ENCODE measurements around the gene RMC1.

The RMC1 gene

DNA sequence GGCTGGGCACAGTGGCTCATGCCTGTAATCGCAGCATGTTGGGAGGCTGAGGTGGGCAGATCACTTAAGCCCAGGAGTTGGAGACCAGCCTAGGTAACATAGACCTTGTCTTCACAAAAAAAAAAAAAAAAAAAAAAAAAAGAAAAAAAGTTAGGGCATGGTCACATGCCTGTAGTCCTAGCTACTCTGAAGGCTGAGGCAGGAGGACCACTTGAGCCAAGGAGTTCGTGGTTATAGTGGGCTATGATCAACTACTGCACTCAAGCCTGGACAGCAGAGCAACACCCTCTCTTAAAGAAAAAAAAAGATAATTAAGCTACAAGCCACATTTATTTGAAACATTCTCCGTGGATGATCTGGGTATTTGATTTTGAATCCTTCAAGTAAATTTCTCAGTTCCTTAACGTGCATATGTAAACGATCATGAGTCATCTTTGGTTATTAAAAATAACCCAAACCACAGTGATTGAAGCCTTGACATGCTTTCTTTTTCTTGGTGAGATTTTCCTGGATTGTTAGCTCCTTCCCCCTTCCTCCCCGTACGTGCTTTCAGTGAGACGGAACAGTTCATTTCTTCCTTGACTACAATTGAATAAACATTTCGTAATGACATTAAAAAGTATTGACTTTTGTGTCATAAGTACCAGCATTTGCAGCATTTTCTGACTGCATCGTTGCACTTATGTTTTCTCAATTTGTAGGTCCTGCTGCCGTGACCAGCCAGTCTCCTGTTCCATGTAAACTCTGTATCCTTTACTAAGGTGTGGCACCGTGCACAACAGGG, 20.3 kb downstream of the RMC1 start:
- Histone ChIP-seq H3K27me3 (ENCODE audit: control insufficient read depth in 1 of 2, insufficient read depth in 2 of 2, low read length in 2 of 2) (no peaks in the 10 kb centered on the region), H3K27ac (ENCODE audit: low read depth, low read length) (no peak overlapping the region), H3K9ac (ENCODE audit: low read length) (no peak overlapping the region), H3K4me3 (ENCODE audit: low read depth in 1 of 2, low read length in 2 of 2) (no peak overlapping the region), H3K4me1 (ENCODE audit: insufficient read depth, low read length) (no peaks in the 10 kb centered on the region), H3K9me3 (ENCODE audit: low read length) (no peaks in the 10 kb centered on the region), H3K36me3 (ENCODE audit: insufficient read depth, low read length) (peaks cover 72% of the 10 kb centered on the region)

GRCh38 chr18:23524213-23524707, 20.9 kb downstream of the RMC1 start:
- peaks cover 72% of the 10 kb centered on the region for H3K36me3 ChIP-seq (ENCODE audit: insufficient read depth, low read length)
- no peak overlapping the region for H3K9ac ChIP-seq (ENCODE audit: low read length)
- no peaks in the 10 kb centered on the region for H3K4me1 ChIP-seq (ENCODE audit: insufficient read depth, low read length)
- no peak overlapping the region for H3K4me3 ChIP-seq (ENCODE audit: low read depth in 1 of 2, low read length in 2 of 2)
- no peaks in the 10 kb centered on the region for H3K9me3 ChIP-seq (ENCODE audit: low read length)
- no peaks in the 10 kb centered on the region for H3K27me3 ChIP-seq (ENCODE audit: control insufficient read depth in 1 of 2, insufficient read depth in 2 of 2, low read length in 2 of 2)
- no peak overlapping the region for H3K27ac ChIP-seq (ENCODE audit: low read depth, low read length)

- Histone ChIP-seq H3K4me3 (ENCODE audit: low read depth in 1 of 2, low read length in 2 of 2) (no peak overlapping the region), H3K4me1 (ENCODE audit: insufficient read depth, low read length) (no peaks in the 10 kb centered on the region), H3K36me3 (ENCODE audit: insufficient read depth, low read length) (peaks cover 74% of the 10 kb centered on the region), H3K27ac (ENCODE audit: low read depth, low read length) (no peak overlapping the region), H3K27me3 (ENCODE audit: control insufficient read depth in 1 of 2, insufficient read depth in 2 of 2, low read length in 2 of 2) (no peaks in the 10 kb centered on the region), H3K9ac (ENCODE audit: low read length) (no peak overlapping the region), H3K9me3 (ENCODE audit: low read length) (no peaks in the 10 kb centered on the region)
Observed at GRCh38 chr18:23526501-23527063, 23.3 kb downstream of the RMC1 start.

DNA sequence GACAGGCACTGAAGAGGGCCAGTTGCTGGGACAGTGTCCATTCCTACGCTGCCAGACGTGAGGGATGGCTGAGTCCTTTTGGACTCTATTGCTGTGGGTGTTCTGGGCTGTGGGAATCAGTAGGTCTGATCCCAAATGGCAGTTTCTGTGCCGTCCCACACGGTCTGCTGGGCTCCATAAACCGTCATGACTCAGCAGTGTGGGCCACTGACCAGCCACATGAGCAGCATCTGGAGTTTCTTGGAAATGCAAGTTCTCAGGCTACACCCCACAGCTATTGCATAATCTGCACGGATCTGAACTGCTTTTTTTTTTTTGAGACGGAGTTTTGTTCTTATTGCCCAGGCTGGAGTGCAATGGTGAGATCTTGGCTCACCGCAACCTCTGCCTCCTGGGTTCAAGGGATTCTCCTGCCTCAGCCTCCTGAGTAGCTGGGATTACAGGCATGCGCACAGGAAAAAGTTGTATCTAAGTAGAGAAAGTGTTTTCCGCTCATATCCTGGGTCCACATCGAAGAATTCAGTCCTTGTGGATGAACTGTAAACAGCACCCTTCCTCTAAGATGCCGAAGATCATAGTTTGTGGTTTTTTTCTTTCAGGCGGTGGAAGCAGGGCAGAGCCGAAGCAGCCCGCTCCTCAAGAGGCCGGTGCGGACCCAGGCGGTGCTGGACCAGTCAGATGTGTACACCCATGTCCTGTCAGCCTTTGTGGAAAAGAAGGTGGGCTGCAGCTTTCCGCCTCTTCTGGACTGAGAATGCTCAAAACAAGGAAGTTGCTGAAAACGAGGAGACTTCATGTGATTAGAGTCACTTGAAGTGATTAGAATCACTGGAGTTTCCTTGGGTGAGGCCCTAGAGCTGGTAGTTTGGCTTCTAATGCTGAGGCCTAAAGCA, 25.5 kb downstream of the RMC1 start:
- Histone ChIP-seq H3K4me3 (ENCODE audit: low read depth in 1 of 2, low read length in 2 of 2) (no peak overlapping the region), H3K36me3 (ENCODE audit: insufficient read depth, low read length) (peaks cover 71% of the 10 kb centered on the region), H3K9me3 (ENCODE audit: low read length) (no peaks in the 10 kb centered on the region), H3K4me1 (ENCODE audit: insufficient read depth, low read length) (no peaks in the 10 kb centered on the region), H3K27me3 (ENCODE audit: control insufficient read depth in 1 of 2, insufficient read depth in 2 of 2, low read length in 2 of 2) (no peaks in the 10 kb centered on the region), H3K9ac (ENCODE audit: low read length) (no peak overlapping the region), H3K27ac (ENCODE audit: low read depth, low read length) (no peak overlapping the region)

DNA sequence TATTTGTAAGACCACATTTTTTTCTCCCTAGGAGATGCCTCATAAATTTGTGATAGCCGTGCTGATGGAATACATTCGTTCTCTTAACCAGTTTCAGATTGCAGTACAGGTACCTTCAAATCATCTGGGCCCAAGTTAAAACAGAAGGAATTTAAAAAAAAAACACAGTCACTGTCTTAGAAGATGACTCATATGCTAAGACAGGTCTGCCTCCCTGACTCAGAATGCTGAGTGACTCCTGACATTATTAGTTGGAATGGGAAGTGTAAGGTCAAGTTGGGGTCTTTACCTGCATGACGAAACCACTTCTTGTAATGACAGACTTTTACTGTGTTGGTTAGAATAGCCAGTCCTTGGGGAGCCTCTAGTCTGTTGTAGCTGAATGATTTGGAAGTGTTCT, 26.3 kb downstream of the RMC1 start:
- no peak overlapping the region for H3K9ac ChIP-seq (ENCODE audit: low read length)
- no peaks in the 10 kb centered on the region for H3K4me1 ChIP-seq (ENCODE audit: insufficient read depth, low read length)
- H3K9me3 ChIP-seq (ENCODE audit: low read length), result no peaks in the 10 kb centered on the region
- H3K36me3 ChIP-seq (ENCODE audit: insufficient read depth, low read length), result peaks cover 69% of the 10 kb centered on the region
- H3K27me3 ChIP-seq (ENCODE audit: control insufficient read depth in 1 of 2, insufficient read depth in 2 of 2, low read length in 2 of 2), result no peaks in the 10 kb centered on the region
- H3K27ac ChIP-seq (ENCODE audit: low read depth, low read length), result no peak overlapping the region
- no peak overlapping the region for H3K4me3 ChIP-seq (ENCODE audit: low read depth in 1 of 2, low read length in 2 of 2)

DNA sequence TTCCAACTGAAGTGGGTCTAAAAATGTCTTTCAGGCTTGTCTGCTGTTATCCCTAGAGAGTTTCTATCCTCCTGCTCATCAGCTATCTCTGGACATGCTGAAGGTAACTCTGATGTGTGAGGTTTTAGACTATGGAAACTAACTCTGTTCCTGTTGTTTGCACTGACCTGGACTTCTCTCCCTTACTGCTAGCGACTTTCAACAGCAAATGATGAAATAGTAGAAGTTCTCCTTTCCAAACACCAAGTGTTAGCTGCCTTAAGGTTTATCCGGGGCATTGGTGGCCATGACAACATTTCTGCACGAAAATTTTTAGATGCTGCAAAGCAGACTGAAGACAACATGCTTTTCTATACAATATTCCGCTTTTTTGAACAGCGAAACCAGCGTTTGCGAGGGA, 26.9 kb downstream of the RMC1 start:
- H3K36me3 ChIP-seq (ENCODE audit: insufficient read depth, low read length), result peaks cover 72% of the 10 kb centered on the region
- H3K4me1 ChIP-seq (ENCODE audit: insufficient read depth, low read length), result no peaks in the 10 kb centered on the region
- no peak overlapping the region for H3K27ac ChIP-seq (ENCODE audit: low read depth, low read length)
- H3K9ac ChIP-seq (ENCODE audit: low read length), result no peak overlapping the region
- no peaks in the 10 kb centered on the region for H3K9me3 ChIP-seq (ENCODE audit: low read length)
- H3K27me3 ChIP-seq (ENCODE audit: control insufficient read depth in 1 of 2, insufficient read depth in 2 of 2, low read length in 2 of 2), result no peaks in the 10 kb centered on the region
- H3K4me3 ChIP-seq (ENCODE audit: low read depth in 1 of 2, low read length in 2 of 2), result no peak overlapping the region

GRCh38 chr18:23531912-23532311, 28.6 kb downstream of the RMC1 start:
- Histone ChIP-seq H3K27me3 (ENCODE audit: control insufficient read depth in 1 of 2, insufficient read depth in 2 of 2, low read length in 2 of 2) (no peaks in the 10 kb centered on the region), H3K36me3 (ENCODE audit: insufficient read depth, low read length) (peaks cover 73% of the 10 kb centered on the region), H3K27ac (ENCODE audit: low read depth, low read length) (no peak overlapping the region)

GRCh38 chr18:23532848-23533247, 29.5 kb downstream of the RMC1 start:
- no peaks in the 10 kb centered on the region for H3K4me1 ChIP-seq (ENCODE audit: insufficient read depth, low read length)
- H3K27me3 ChIP-seq (ENCODE audit: control insufficient read depth in 1 of 2, insufficient read depth in 2 of 2, low read length in 2 of 2), result no peaks in the 10 kb centered on the region
- no peak overlapping the region for H3K27ac ChIP-seq (ENCODE audit: low read depth, low read length)
- H3K9ac ChIP-seq (ENCODE audit: low read length), result no peak overlapping the region
- peaks cover 81% of the 10 kb centered on the region for H3K36me3 ChIP-seq (ENCODE audit: insufficient read depth, low read length)
- H3K9me3 ChIP-seq (ENCODE audit: low read length), result no peaks in the 10 kb centered on the region
- H3K4me3 ChIP-seq (ENCODE audit: low read depth in 1 of 2, low read length in 2 of 2), result no peak overlapping the region

More at GRCh38 chr18:23531912-23532311, 28.6 kb downstream of the RMC1 start:
- H3K4me3 ChIP-seq (ENCODE audit: low read depth in 1 of 2, low read length in 2 of 2), result no peak overlapping the region
- H3K9ac ChIP-seq (ENCODE audit: low read length), result no peak overlapping the region
- H3K4me1 ChIP-seq (ENCODE audit: insufficient read depth, low read length), result no peaks in the 10 kb centered on the region
- no peaks in the 10 kb centered on the region for H3K9me3 ChIP-seq (ENCODE audit: low read length)

DNA sequence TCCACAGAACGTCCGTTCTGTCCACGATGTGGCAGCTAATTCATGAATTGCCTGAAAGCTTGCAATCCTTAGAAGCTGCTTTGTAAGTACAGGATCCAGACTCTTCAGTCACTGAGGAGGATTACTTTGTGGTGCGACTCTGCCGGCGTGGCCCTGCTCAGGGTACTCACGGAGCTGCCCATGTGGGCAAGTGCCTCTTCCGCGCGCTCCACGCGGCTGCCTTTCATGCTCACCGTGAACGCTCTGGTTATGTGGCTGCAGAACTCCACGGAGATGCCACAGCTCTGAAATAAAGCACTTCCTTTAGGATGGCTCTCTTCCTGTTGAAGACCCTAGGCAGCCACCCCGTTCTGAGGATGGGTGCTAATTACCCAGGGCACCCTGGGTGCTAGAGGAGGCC, 31.0 kb downstream of the RMC1 start:
- Histone ChIP-seq H3K9ac (ENCODE audit: low read length) (no peak overlapping the region), H3K4me1 (ENCODE audit: insufficient read depth, low read length) (no peaks in the 10 kb centered on the region), H3K27ac (ENCODE audit: low read depth, low read length) (no peak overlapping the region), H3K36me3 (ENCODE audit: insufficient read depth, low read length) (peaks cover 86% of the 10 kb centered on the region), H3K27me3 (ENCODE audit: control insufficient read depth in 1 of 2, insufficient read depth in 2 of 2, low read length in 2 of 2) (no peaks in the 10 kb centered on the region), H3K4me3 (ENCODE audit: low read depth in 1 of 2, low read length in 2 of 2) (no peak overlapping the region), H3K9me3 (ENCODE audit: low read length) (no peaks in the 10 kb centered on the region)

DNA sequence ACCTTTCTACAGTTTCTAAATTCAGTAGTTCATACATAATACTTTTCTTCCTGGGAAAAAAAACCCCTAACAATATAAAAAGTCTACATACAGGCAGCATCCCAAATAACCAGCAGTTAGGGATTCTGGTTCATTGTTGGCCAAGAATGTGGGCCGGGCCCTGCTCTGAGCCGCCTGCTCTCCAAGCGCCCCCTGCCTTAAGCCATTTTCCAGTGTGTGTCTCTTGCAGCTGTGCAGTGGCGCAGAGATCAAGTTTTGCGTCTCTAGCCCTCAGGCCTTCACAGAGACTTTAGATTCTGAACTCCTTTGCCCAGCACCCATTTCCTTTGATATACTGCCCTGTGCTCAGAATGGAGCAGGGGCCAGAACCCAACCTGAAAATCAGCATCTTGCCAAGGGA, 32.9 kb downstream of the RMC1 start:
- peaks cover 88% of the 10 kb centered on the region for H3K36me3 ChIP-seq (ENCODE audit: insufficient read depth, low read length)
- H3K9me3 ChIP-seq (ENCODE audit: low read length), result no peaks in the 10 kb centered on the region
- no peak overlapping the region for H3K4me3 ChIP-seq (ENCODE audit: low read depth in 1 of 2, low read length in 2 of 2)
- no peak overlapping the region for H3K9ac ChIP-seq (ENCODE audit: low read length)
- no peaks in the 10 kb centered on the region for H3K4me1 ChIP-seq (ENCODE audit: insufficient read depth, low read length)
- no peaks in the 10 kb centered on the region for H3K27me3 ChIP-seq (ENCODE audit: control insufficient read depth in 1 of 2, insufficient read depth in 2 of 2, low read length in 2 of 2)
- H3K27ac ChIP-seq (ENCODE audit: low read depth, low read length), result no peak overlapping the region

- no peak overlapping the region for H3K4me3 ChIP-seq (ENCODE audit: low read depth in 1 of 2, low read length in 2 of 2)
- H3K27ac ChIP-seq (ENCODE audit: low read depth, low read length), result no peak overlapping the region
- H3K4me1 ChIP-seq (ENCODE audit: insufficient read depth, low read length), result no peaks in the 10 kb centered on the region
- H3K36me3 ChIP-seq (ENCODE audit: insufficient read depth, low read length), result peaks cover 87% of the 10 kb centered on the region
- no peak overlapping the region for H3K9ac ChIP-seq (ENCODE audit: low read length)
- no peaks in the 10 kb centered on the region for H3K9me3 ChIP-seq (ENCODE audit: low read length)
- H3K27me3 ChIP-seq (ENCODE audit: control insufficient read depth in 1 of 2, insufficient read depth in 2 of 2, low read length in 2 of 2), result no peaks in the 10 kb centered on the region
Observed at GRCh38 chr18:23537274-23537673, 34.0 kb downstream of the RMC1 start.

All from muscle layer of colon (tissue), 2 donors.